ENCODE data around the gene ELAVL1. TPM values are rescaled to one million over a fixed set of nuclear protein-coding genes. Genes with fewer than 3 reads are reported as not detected.

ELAVL1 gene
- total and polyA plus RNA-seq, 9 of the 15 experiments (the other 6 are each of a cell fraction or from before 2014, with no cell fraction given) = 4.3 to 172 (median 69.2) TPM

DNA sequence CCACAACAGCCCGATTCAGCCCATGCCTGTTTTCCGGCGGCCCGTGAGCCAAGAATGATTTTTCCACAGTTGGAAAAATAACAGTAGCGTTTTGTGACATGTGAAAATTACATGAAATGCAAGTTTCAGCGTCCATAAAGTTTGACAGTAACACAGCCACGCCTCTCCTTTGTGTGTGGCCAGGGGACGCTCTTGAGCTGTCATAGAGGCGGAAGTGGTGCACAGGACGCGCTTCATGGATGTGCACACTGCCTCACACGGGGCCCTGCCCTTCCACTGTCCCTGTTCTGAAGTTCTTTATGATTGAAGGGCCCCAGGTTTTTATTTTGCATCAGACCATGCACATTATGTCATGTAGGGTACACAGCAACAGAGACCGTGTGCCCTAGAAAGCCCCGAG, 12.4 kb upstream of the ELAVL1 start:
- peak; percentile 57 to 76 (median 62) for DNase-seq (ENCODE audit: extremely low read depth in 1 of 4, low spot score in 3 of 4)
- H3K4me1 ChIP-seq (replicated peaks in 1 of 2; ENCODE audit: control insufficient read depth in 2 of 2, insufficient read depth in 2 of 2, low read length in 2 of 2) = peaks cover 10 to 12% of the 10 kb centered on the region in 2 experiments; a peak in 4 of 5 replicates
- in situ Hi-C loops (cut with MboI) (loop anchor here (5.0 kb wide), 2 partner anchors 139 to 234 kb away; no protein-coding TSS in a partner anchor), intact Hi-C loops (cut with micrococcal nuclease) (loop anchor here (1.0 to 10.0 kb wide), 3 partner anchors 51 to 237 kb away; no protein-coding TSS in a partner anchor)
- peak; percentile 96 for ATAC-seq
- ChIA-PET CTCF (ENCODE audit: low intra/inter-chr PET ratio) (interaction anchor here (0.6 to 0.8 kb wide), 5 partner anchors 52 to 592 kb away, joined by 3 to 7 read pairs (median 3); partner anchors contain the start of genes ADAMTS10 and TRAPPC5), POLR2A (no interaction called here)
- H3K4me2 ChIP-seq (ENCODE audit: insufficient read depth, low read length) = no peak overlapping the region
- H3K4me3 ChIP-seq = no peak overlapping the region
- peak overlapping the region; percentile 47 for H2AFZ ChIP-seq (ENCODE audit: low read depth, low read length)
- peak overlapping the region in 1 of 2 experiments; percentile 16; a peak in 1 of 4 replicates for H3K9ac ChIP-seq (ENCODE audit: insufficient read depth in 1 of 2, low read depth in 2 of 2, low read length in 2 of 2)
- H3K9me1 ChIP-seq (ENCODE audit: control insufficient read depth, insufficient read depth, low read length) = no peaks in the 10 kb centered on the region
- H3K36me3 ChIP-seq (ENCODE audit: control insufficient read depth, insufficient read depth, low read length) = peaks cover 3% of the 10 kb centered on the region; the same call in 2 of the 3 replicates
- H4K20me1 ChIP-seq (replicated peaks; ENCODE audit: control insufficient read depth, insufficient read depth, low read length) = no peaks in the 10 kb centered on the region
- H3K79me2 ChIP-seq (ENCODE audit: control insufficient read depth, insufficient read depth, low read length) = no peaks in the 10 kb centered on the region
- FAIRE-seq = peak; percentile 77
- H3K9me3 ChIP-seq (replicated peaks; ENCODE audit: control insufficient read depth, insufficient read depth, low read depth, low read length) = no peaks in the 10 kb centered on the region
- H3K27ac ChIP-seq (ENCODE audit: extremely low read depth, low read depth, low read length) = no peak overlapping the region
- 54% methylated on average over 14 of the region's 14 CpGs for WGBS (ENCODE audit: insufficient coverage, low coverage, missing lambda C conversion rate)
- H3K27me3 ChIP-seq (ENCODE audit: control insufficient read depth in 2 of 2, insufficient read depth in 2 of 2, low read length in 2 of 2) = no peaks in the 10 kb centered on the region
- BruUV-seq (replicated peaks) = no TSS peak
- TF ChIP-seq, protein P1, sequence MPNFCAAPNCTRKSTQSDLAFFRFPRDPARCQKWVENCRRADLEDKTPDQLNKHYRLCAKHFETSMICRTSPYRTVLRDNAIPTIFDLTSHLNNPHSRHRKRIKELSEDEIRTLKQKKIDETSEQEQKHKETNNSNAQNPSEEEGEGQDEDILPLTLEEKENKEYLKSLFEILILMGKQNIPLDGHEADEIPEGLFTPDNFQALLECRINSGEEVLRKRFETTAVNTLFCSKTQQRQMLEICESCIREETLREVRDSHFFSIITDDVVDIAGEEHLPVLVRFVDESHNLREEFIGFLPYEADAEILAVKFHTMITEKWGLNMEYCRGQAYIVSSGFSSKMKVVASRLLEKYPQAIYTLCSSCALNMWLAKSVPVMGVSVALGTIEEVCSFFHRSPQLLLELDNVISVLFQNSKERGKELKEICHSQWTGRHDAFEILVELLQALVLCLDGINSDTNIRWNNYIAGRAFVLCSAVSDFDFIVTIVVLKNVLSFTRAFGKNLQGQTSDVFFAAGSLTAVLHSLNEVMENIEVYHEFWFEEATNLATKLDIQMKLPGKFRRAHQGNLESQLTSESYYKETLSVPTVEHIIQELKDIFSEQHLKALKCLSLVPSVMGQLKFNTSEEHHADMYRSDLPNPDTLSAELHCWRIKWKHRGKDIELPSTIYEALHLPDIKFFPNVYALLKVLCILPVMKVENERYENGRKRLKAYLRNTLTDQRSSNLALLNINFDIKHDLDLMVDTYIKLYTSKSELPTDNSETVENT (CRISPR knock-in tag; IDR thresholded peaks at IDR 0.05) = no peak
- TF ChIP-seq RB1 (IDR thresholded peaks at IDR 0.05; ENCODE audit: low read depth) (peak; percentile 43; the same call in 1 of the 2 replicates), ZNF384 (IDR thresholded peaks at IDR 0.05; ENCODE audit: low read depth, low read length) (peak; percentile 45), MAZ (CRISPR knock-in tag; conservative IDR thresholded peaks at IDR 0.05 in 1 of 2, IDR thresholded peaks at IDR 0.05 in 1 of 2) (peak in 1 of 2 experiments; percentile 33; a peak in 1 of 4 replicates), CC2D1A (IDR thresholded peaks at IDR 0.05) (peak; percentile 55; the same call in 1 of the 2 replicates), CXXC5 (CRISPR knock-in tag; IDR thresholded peaks at IDR 0.05) (peak; percentile 13; the same call in 1 of the 2 replicates), YY1 (IDR thresholded peaks at IDR 0.05; ENCODE audit: borderline replicate concordance in 1 of 3, control insufficient read depth in 1 of 3, extremely low read depth in 1 of 3, insufficient read depth in 3 of 3, insufficient read length in 1 of 3, insufficient replicate concordance in 2 of 3, low read depth in 1 of 3, low read length in 2 of 3) (peak in 1 of 3 experiments; percentile 34)
- TF ChIP-seq, protein P2, sequence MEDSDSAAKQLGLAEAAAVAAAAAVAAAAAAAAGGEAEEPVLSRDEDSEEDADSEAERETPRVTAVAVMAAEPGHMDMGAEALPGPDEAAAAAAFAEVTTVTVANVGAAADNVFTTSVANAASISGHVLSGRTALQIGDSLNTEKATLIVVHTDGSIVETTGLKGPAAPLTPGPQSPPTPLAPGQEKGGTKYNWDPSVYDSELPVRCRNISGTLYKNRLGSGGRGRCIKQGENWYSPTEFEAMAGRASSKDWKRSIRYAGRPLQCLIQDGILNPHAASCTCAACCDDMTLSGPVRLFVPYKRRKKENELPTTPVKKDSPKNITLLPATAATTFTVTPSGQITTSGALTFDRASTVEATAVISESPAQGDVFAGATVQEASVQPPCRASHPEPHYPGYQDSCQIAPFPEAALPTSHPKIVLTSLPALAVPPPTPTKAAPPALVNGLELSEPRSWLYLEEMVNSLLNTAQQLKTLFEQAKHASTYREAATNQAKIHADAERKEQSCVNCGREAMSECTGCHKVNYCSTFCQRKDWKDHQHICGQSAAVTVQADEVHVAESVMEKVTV (CRISPR knock-in tag; IDR thresholded peaks at IDR 0.05) = peak; percentile 66
- TF ChIP-seq, protein P3, sequence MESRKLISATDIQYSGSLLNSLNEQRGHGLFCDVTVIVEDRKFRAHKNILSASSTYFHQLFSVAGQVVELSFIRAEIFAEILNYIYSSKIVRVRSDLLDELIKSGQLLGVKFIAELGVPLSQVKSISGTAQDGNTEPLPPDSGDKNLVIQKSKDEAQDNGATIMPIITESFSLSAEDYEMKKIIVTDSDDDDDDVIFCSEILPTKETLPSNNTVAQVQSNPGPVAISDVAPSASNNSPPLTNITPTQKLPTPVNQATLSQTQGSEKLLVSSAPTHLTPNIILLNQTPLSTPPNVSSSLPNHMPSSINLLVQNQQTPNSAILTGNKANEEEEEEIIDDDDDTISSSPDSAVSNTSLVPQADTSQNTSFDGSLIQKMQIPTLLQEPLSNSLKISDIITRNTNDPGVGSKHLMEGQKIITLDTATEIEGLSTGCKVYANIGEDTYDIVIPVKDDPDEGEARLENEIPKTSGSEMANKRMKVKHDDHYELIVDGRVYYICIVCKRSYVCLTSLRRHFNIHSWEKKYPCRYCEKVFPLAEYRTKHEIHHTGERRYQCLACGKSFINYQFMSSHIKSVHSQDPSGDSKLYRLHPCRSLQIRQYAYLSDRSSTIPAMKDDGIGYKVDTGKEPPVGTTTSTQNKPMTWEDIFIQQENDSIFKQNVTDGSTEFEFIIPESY (CRISPR knock-in tag; IDR thresholded peaks at IDR 0.05) = 0 out of 2 replicates have a peak, but pooled peaks have one; percentile 55
